CD14-positive monocyte (primary cell): ENCODE data around the gene EGLN1. TPM values are rescaled to one million over a fixed set of nuclear protein-coding genes. Genes with fewer than 3 reads are reported as not detected.

Experiments used
- DNase-seq, 3 donors: peaks; one replicate each; pipeline ENCODE4 v3.0.0-alpha.2; 2011 to 2022
- H2AFZ ChIP-seq: 2 replicates; pipeline ENCODE4 v1.6.0; 2012; ENCODE audit warnings: mild to moderate bottlenecking, low read depth, low read length, inconsistent platforms; ENCODE audit not compliant: insufficient read depth, poor library complexity, severe bottlenecking
- H3K27ac ChIP-seq, 2 donors: 1 replicate in 1 of 2; 2 replicates in 1 of 2; pipeline ENCODE4 v1.5.1; 2012 to 2013; ENCODE audit warnings: low read length in 2 of 2, control low read depth in 1 of 2, inconsistent platforms in 1 of 2, low read depth in 1 of 2, mild to moderate bottlenecking in 1 of 2
- H3K27me3 ChIP-seq, 2 donors: one replicate each; pipeline versions ENCODE4 v1.6.0 to v1.6.1; 2011 to 2013; ENCODE audit warnings: low read length in 2 of 2; ENCODE audit not compliant: control insufficient read depth in 2 of 2, insufficient read depth in 2 of 2
- H3K36me3 ChIP-seq, 2 donors: replicated peaks in 1 of 2; 1 replicate in 1 of 2; 2 replicates in 1 of 2; pipeline versions ENCODE4 v1.5.1 to v1.6.1; 2012 to 2013; ENCODE audit warnings: low read length in 2 of 2, control low read depth in 1 of 2, inconsistent platforms in 1 of 2, mild to moderate bottlenecking in 1 of 2; ENCODE audit not compliant: insufficient read depth in 2 of 2, control insufficient read depth in 1 of 2
- H3K4me1 ChIP-seq, 2 donors: 1 replicate in 1 of 2; 2 replicates in 1 of 2; pipeline versions ENCODE4 v1.5.1 to v1.6.1; 2012 to 2013; ENCODE audit warnings: low read length in 2 of 2, control low read depth in 1 of 2, inconsistent platforms in 1 of 2, mild to moderate bottlenecking in 1 of 2, moderate library complexity in 1 of 2; ENCODE audit not compliant: insufficient read depth in 2 of 2, control insufficient read depth in 1 of 2
- H3K4me2 ChIP-seq: replicated peaks from 2 replicates; pipeline ENCODE3; 2012; ENCODE audit warnings: low read length, moderate library complexity, mild to moderate bottlenecking; ENCODE audit not compliant: poor library complexity, severe bottlenecking; ENCODE audit errors: extremely low read depth
- H3K4me3 ChIP-seq, 3 experiments: fragments of 200-600 bp in 1 of 3; sonication (generic) in 1 of 3; replicated peaks in 1 of 3; 1 replicate in 2 of 3; 2 replicates in 1 of 3; pipeline ENCODE4 v1.5.1; 2011 to 2013; ENCODE audit warnings: low read length in 3 of 3, mild to moderate bottlenecking in 3 of 3, control low read depth in 2 of 3, low read depth in 2 of 3, inconsistent platforms in 1 of 3, moderate library complexity in 1 of 3
- H3K79me2 ChIP-seq: 2 replicates; pipeline ENCODE4 v1.6.0; 2012; ENCODE audit warnings: mild to moderate bottlenecking, control low read depth, inconsistent platforms, low read length, moderate library complexity; ENCODE audit not compliant: insufficient read depth
- H3K9ac ChIP-seq: 2 replicates; pipeline ENCODE4 v1.6.0; 2017; ENCODE audit warnings: low read length, mild to moderate bottlenecking; ENCODE audit not compliant: insufficient read depth, poor library complexity, severe bottlenecking
- H3K9me3 ChIP-seq, 2 donors: replicated peaks in 1 of 2; 1 replicate in 1 of 2; 2 replicates in 1 of 2; pipeline versions ENCODE4 v1.5.1 to v1.6.1; 2012 to 2013; ENCODE audit warnings: low read length in 2 of 2, control low read depth in 1 of 2; ENCODE audit not compliant: control insufficient read depth in 1 of 2, insufficient read depth in 1 of 2
- H4K20me1 ChIP-seq: 2 replicates; pipeline ENCODE4 v1.6.0; 2012; ENCODE audit warnings: mild to moderate bottlenecking, low read length, control low read depth, moderate library complexity; ENCODE audit not compliant: insufficient read depth
- H3K27ac Mint-ChIP-seq, 7 donors: one replicate each; pipeline ENCODE4 v1.8.0; 2020; ENCODE audit warnings: mild to moderate bottlenecking in 7 of 7, mixed read lengths in 7 of 7, moderate library complexity in 6 of 7, inconsistent platforms in 2 of 7
- H3K27me3 Mint-ChIP-seq, 3 donors: one replicate each; pipeline ENCODE4 v1.8.0; 2021 to 2022; ENCODE audit warnings: low read depth in 3 of 3, mild to moderate bottlenecking in 3 of 3, mixed read lengths in 3 of 3, moderate library complexity in 3 of 3, inconsistent platforms in 1 of 3
- H3K36me3 Mint-ChIP-seq, 2 donors: one replicate each; pipeline ENCODE4 v1.8.0; 2020; ENCODE audit warnings: mixed read lengths in 2 of 2, inconsistent platforms in 1 of 2, mild to moderate bottlenecking in 1 of 2
- H3K4me1 Mint-ChIP-seq: one replicate; pipeline ENCODE4 v1.8.0; 2020; ENCODE audit warnings: mild to moderate bottlenecking, mixed read lengths
- H3K4me3 Mint-ChIP-seq, 2 donors: one replicate each; pipeline ENCODE4 v1.8.0; 2020; ENCODE audit warnings: mild to moderate bottlenecking in 2 of 2, mixed read lengths in 2 of 2, moderate library complexity in 1 of 2
- H3K9me3 Mint-ChIP-seq, 7 donors: one replicate each; pipeline ENCODE4 v1.8.0; 2020 to 2022; ENCODE audit warnings: mixed read lengths in 7 of 7, mild to moderate bottlenecking in 6 of 7, moderate library complexity in 6 of 7, inconsistent platforms in 2 of 7
- WGBS: methylation state at CpG from one replicate; pipeline ENCODE4 v1.1.5; 2013; ENCODE audit warnings: missing lambda C conversion rate; ENCODE audit not compliant: insufficient coverage; 5-methylcytosine and 5-hydroxymethylcytosine counted together
- intact Hi-C, 2 donors: fragments of 100-400 bp; cut with micrococcal nuclease; formaldehyde crosslinking; loops; one replicate each; pipeline versions ENCODE4 v1.15.0 to v1.15.1; 2023
- polyA plus RNA-seq, 3 donors: library from polyadenylated mRNA; depleted of rRNA in 1 of 3; unstranded in 2 of 3; stranded (reverse) in 1 of 3; fragments of 300-500 nt in 2 of 3; fragments of >200 nt in 1 of 3; fragmentation: Illumina TruSeq in 2 of 3; gene quantifications; 1 replicate in 2 of 3; 2 replicates in 1 of 3; pipeline ENCODE4 v1.2.3, GENCODE V29; 2012 to 2021
- TF ChIP-seq, protein P1 (sequence below): fragments of 200-600 bp; IDR thresholded peaks from one replicate; pipeline ENCODE4 v1.8.0; 2022; ENCODE audit warnings: antibody characterized with exemption, mild to moderate bottlenecking

EGLN1 gene
- polyA plus RNA-seq, 3 donors = 12.9 to 27.7 (median 23.1) TPM

DNA sequence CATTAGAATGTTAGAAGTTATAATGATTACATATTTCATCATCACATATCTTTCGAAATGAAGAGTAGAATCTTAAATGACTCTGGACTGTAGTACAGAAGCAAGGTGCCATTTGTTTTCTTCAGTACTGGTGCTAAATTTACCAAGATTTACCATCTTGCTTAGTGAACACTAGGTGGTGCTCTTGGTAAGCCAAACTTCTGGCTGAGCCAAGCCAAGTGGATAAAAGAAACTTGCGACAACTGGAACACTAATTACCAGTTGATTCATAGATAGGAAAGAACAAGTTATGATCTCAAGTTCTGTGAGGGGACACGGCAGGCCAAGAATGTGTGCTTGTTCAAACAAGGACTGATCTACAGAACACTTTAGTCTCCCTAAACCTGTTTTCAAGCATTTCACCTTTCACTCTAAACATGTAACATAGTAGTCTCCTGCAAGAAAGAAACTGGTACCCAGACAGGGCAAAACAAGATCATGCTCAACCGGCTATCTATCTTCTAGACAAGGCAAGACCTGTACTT lies 64.2 kb downstream of the EGLN1 start:
- peak; percentile 42 to 74 (median 68) for DNase-seq
- Histone ChIP-seq H3K36me3 (peaks cover 11 to 25% of the 10 kb centered on the region in 2 donors), H3K9ac (no peak overlapping the region), H3K4me2 (no peak overlapping the region), H3K27me3 (no peaks in the 10 kb centered on the region), H3K9me3 (no peaks in the 10 kb centered on the region), H3K4me3 (no peak overlapping the region), H4K20me1 (peaks cover 18% of the 10 kb centered on the region), H3K4me1 (peaks cover 0 to 14% of the 10 kb centered on the region in 2 donors), H3K79me2 (no peaks in the 10 kb centered on the region), H3K27ac (no peak overlapping the region), H2AFZ (no peak overlapping the region)
- no peak overlapping the region for H3K4me3 Mint-ChIP-seq
- TF ChIP-seq, protein P1, sequence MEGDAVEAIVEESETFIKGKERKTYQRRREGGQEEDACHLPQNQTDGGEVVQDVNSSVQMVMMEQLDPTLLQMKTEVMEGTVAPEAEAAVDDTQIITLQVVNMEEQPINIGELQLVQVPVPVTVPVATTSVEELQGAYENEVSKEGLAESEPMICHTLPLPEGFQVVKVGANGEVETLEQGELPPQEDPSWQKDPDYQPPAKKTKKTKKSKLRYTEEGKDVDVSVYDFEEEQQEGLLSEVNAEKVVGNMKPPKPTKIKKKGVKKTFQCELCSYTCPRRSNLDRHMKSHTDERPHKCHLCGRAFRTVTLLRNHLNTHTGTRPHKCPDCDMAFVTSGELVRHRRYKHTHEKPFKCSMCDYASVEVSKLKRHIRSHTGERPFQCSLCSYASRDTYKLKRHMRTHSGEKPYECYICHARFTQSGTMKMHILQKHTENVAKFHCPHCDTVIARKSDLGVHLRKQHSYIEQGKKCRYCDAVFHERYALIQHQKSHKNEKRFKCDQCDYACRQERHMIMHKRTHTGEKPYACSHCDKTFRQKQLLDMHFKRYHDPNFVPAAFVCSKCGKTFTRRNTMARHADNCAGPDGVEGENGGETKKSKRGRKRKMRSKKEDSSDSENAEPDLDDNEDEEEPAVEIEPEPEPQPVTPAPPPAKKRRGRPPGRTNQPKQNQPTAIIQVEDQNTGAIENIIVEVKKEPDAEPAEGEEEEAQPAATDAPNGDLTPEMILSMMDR = peak; percentile 87
- intact Hi-C loops = loop anchor here (5.0 kb wide), 1 partner anchor 234 kb away; no protein-coding TSS in a partner anchor
- H3K36me3 Mint-ChIP-seq = peaks cover 31 to 32% of the 10 kb centered on the region in 2 donors
- peaks cover 13% of the 10 kb centered on the region for H3K4me1 Mint-ChIP-seq
- no peaks in the 10 kb centered on the region for H3K9me3 Mint-ChIP-seq
- WGBS = no CpG with 5 or more reads among the region's 4 CpGs
- H3K27me3 Mint-ChIP-seq = no peaks in the 10 kb centered on the region
- H3K27ac Mint-ChIP-seq = peak overlapping the region in 1 of 7 donors; percentile 73

DNA sequence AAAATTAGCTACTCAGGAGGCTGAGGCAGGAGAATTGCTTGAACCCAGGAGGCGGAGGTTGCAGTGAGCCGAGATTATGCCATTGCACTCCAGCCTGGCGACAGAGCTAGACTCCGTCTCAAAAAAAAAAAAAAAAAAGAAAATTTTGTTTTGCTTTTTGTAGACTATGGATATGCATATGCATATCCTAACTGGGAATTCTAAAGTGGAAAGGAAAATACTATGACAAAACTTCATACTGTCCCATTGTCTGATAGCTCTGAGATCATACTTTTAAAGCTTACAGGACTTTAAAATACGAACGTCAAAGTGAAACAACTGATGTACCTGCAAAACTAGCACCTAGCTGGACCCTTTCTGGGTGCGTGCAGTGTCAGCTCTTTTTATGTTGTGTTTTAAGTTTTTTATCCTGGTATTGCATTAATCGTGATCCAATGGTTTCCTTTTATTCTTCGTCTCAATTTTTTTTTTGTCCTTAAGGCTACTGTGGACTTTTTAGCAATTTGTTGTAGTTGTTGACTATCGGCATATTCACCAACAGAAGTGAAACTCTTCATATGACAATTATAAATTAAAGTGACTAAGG lies 64.8 kb downstream of the EGLN1 start:
- H3K27me3 Mint-ChIP-seq = no peaks in the 10 kb centered on the region
- H3K79me2 ChIP-seq = no peaks in the 10 kb centered on the region
- no peak overlapping the region for H3K27ac ChIP-seq
- peaks cover 33 to 35% of the 10 kb centered on the region in 2 donors for H3K36me3 Mint-ChIP-seq
- TF ChIP-seq, protein P1 = no peak
- no peaks in the 10 kb centered on the region for H3K9me3 ChIP-seq
- no peaks in the 10 kb centered on the region for H3K27me3 ChIP-seq
- WGBS = 100% methylated on average over 2 of the region's 10 CpGs
- no peak overlapping the region for H3K4me3 ChIP-seq
- peaks cover 16 to 25% of the 10 kb centered on the region in 2 donors for H3K36me3 ChIP-seq
- H3K9ac ChIP-seq = no peak overlapping the region
- DNase-seq = no peak
- peaks cover 18% of the 10 kb centered on the region for H4K20me1 ChIP-seq
- no peak overlapping the region for H3K27ac Mint-ChIP-seq
- H3K4me1 Mint-ChIP-seq = peaks cover 13% of the 10 kb centered on the region
- H3K9me3 Mint-ChIP-seq = no peaks in the 10 kb centered on the region
- H3K4me2 ChIP-seq = no peak overlapping the region
- intact Hi-C loops = loop anchor here (5.0 kb wide), 1 partner anchor 235 kb away; no protein-coding TSS in a partner anchor
- H2AFZ ChIP-seq = no peak overlapping the region
- H3K4me3 Mint-ChIP-seq = no peak overlapping the region
- H3K4me1 ChIP-seq = peaks cover 0 to 14% of the 10 kb centered on the region in 2 donors
